Measurements from ENCODE around the gene PMM1. TPM values are rescaled to one million over a fixed set of nuclear protein-coding genes. Genes with fewer than 3 reads are reported as not detected.
"Not testable (repeated sequence)": the region's sequence is repeated elsewhere in the genome, so short reads cannot be mapped to it uniquely, and the experiment has no call there.

The PMM1 gene
- 13.9 TPM for total RNA-seq
- long read RNA-seq, transcript PMM1-201 (8 exons, 1,298 nt): major isoform, 22 of 28 reads
- long read RNA-seq, partial matches to known transcripts: 2 of 28 reads
- long read RNA-seq, other reads (novel, unspliced or antisense): 3 of 28 reads

DNA sequence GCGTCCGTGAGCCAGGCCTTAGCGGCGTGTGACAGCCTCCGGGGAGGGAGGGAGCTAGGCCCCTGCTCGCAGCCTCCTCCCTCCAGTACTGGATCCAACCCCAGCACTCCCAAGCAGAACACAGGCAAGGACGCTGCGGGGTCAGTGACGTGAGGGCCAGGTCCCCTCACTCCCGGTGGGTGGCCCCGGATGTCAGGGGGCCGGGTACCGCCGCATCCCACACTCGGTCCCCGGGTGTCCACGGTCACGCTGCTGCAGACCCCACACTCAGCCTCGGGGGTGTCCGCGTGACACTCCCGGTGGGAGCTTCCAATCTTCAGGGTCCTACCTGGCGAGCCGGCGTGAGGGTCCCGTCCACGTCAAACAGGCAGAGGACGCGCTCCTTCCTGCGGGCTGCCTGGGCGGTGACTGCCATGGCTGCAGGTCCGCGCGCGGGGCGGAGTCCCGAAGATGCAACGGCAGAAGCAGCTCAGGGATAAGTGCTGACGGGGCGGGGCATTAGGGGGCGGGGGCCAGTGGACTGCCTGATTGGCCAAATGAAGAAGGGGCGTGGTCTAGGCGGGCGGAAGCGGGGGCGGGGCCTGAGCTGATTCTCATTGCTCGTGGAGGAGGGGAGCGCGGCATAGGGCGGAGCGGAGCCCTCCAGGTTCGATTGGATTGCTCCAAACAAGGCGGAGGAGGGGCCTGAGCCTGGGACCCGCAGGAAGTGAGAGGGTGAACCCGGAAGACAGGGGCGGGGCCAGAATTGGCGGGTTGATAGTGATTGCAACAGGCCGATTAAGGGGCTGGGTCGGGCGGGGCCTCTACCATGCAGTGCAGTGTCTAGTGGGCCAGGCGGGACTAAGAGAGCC is at the start of gene PMM1:
Gene PMM1 (minus strand): TSS at position 450 of the 851 bp plus-strand sequence. CDS start 35 bp downstream, at position 415.
- peak; percentile 100 for DNase-seq
- intact Hi-C loops (cut with DNase I): no loop called here
- peak; percentile 98 for ATAC-seq (ENCODE audit: poor library complexity)

DNA sequence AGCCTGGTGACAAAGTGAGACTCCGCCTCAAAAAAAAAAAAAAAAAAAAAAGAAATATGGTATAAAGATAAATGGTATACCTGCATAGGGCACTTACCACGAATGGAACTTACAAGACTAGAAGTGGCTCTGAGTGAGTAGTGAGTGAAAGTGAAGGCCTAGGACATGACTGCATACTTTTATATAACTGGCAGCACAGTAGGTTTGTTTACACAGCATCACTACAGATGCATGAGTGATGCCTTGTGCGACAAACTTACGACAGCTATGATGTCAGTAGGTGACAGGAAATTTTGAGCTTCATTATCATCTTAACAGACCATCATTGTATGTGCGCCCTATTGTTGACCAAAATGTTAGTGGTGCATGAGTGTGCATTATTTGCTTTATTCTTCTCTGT is 49.1 kb upstream of the PMM1 start:
- intact Hi-C loops (cut with DNase I): no loop called here
- ATAC-seq (ENCODE audit: poor library complexity) (no peak), DNase-seq (no peak)

DNA sequence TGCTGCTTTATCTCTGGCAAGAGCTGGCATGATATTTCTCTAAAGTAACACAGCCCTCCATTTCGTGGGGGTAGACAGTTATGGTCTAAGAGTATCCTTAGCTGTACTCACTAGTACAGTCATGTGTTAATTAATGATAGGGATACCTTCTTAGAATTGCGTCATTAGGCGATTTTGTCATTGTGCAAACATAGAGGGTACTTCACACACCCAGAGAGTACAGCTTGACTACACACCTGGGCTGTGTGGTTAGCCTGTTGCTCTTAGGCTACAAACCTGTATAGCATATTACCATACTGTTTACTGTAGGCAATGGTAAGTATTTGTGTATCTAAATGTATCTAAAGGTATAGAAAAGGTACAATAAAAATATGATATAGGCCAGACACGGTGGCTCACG is 48.5 kb upstream of the PMM1 start:
- intact Hi-C loops (cut with DNase I): no loop called here
- no peak for ATAC-seq (ENCODE audit: poor library complexity)
- DNase-seq: no peak

DNA sequence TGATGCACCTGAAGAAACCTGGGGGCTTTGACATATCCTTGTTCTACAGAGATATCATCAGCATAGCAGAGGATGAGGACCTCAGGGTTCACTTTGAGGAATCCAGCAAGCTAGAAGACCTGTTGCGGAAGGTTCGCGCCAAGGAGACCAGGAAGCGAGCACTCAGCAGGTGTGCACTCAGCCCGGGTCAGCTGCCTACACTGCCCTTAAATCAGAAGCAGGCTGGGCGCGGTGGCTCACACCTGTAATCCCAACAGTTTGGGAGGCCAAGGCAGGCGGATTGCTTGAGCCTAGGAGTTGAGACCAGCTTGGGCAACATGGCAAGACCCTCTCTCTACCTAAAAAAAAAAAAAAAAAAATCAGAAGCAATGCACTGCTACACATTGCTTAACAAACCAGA is 48.0 kb upstream of the PMM1 start:
- intact Hi-C loops (cut with DNase I); DNase-seq; ATAC-seq (ENCODE audit: poor library complexity): not testable (repeated sequence)

DNA sequence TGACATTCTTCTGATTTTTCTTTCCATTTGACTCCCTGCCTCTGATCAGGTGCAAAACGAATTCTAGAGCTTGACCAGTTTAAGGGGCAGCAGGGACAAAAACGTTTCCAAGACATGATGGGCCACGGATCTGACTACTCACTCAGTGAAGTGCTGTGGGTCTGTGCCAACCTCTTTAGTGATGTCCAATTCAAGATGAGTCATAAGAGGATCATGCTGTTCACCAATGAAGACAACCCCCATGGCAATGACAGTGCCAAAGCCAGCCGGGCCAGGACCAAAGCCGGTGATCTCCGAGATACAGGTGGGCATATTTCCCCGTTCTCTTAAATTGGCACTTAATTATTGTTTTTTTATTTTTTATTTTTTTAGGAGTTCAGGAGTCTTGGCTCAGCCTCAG is 46.8 kb upstream of the PMM1 start:
- ATAC-seq (ENCODE audit: poor library complexity) (peak; percentile 79), DNase-seq (no peak)
- intact Hi-C loops (cut with DNase I): no loop called here

DNA sequence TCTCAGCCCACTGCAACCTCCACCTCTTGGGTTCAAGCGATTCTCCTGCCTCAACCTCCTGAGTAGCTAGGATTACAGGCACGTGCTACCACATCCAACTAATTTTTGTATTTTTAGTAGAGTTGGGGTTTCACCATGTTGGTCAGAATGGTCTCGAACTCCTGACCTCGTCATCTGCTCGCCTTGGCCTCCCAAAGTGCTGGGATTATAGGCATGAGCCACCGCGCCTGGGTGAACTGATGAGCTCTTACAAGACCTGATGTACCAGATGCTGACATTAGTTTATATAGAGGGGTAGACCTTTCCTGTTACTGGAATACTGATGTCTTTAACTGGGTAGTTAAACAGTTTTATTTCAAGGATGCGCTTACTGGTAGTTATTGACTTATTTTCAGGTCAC is 45.0 kb upstream of the PMM1 start:
- ATAC-seq (ENCODE audit: poor library complexity); intact Hi-C loops (cut with DNase I); DNase-seq: not testable (repeated sequence)

DNA sequence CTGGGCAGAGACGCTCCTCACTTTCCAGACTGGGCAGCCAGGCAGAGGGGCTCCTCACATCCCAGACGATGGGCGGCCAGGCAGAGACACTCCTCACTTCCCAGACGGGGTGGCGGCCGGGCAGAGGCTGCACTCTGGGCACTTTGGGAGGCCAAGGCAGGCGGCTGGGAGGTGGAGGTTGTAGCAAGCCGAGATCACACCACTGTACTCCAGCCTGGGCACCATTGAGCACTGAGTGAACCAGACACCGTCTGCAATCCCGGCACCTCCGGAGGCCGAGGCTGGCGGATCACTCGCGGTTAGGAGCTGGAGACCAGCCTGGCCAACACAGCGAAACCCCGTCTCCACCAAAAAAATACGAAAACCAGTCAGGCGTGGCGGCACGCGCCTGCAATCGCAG is 42.0 kb upstream of the PMM1 start:
- ATAC-seq (ENCODE audit: poor library complexity); intact Hi-C loops (cut with DNase I); DNase-seq: not testable (repeated sequence)

DNA sequence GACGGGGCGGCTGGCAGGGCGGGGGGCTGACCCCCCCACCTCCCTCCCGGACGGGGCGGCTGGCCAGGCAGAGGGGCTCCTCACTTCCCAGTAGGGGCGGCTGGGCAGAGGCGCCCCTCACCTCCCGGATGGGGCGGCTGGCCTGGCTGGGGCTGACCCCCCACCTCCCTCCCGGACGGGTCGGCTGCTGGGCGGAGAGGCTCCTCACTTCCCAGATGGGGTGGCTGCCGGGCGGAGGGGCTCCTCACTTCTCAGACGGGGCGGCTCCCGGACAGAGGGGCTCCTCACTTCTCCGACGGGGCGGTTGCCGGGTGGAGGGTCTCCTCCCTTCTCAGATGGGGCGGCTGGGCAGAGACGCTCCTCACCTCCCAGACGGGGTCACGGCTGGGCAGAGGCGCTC is 41.5 kb upstream of the PMM1 start:
- intact Hi-C loops (cut with DNase I); DNase-seq; ATAC-seq (ENCODE audit: poor library complexity): not testable (repeated sequence)

DNA sequence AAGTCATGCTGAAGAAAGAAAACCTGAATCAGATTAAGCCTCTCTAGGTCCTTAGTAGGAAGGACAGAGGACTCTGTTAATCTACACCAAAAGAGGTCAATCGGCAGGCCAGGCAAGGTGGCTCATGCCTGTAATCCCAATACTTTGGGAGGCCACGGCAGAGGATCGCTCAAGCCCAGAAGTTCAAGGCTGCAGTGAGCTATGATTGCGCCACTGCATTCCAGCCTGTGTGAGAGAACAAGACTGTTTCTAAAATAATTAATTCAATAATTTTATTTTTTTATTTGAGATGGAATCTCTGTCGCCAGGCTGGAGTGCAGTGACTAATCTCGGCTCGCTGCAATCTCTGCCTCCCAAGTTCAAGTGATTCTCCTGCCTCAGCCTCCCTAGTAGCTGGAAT is 35.9 kb upstream of the PMM1 start:
- intact Hi-C loops (cut with DNase I): no loop called here
- no peak for ATAC-seq (ENCODE audit: poor library complexity)
- no peak for DNase-seq

DNA sequence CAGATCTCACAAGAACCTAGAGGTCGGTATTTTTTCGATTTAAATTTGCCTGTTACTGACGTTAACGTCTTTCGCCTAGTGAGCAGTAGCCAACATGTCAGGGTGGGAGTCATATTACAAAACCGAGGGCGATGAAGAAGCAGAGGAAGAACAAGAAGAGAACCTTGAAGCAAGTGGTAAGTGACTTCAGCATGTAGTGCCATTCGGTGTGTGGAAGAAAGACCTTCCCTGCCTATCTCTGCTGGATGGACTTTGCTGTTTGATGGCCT is 32.2 kb upstream of the PMM1 start:
- ATAC-seq (ENCODE audit: poor library complexity) (no peak), DNase-seq (no peak)
- intact Hi-C loops (cut with DNase I): no loop called here

DNA sequence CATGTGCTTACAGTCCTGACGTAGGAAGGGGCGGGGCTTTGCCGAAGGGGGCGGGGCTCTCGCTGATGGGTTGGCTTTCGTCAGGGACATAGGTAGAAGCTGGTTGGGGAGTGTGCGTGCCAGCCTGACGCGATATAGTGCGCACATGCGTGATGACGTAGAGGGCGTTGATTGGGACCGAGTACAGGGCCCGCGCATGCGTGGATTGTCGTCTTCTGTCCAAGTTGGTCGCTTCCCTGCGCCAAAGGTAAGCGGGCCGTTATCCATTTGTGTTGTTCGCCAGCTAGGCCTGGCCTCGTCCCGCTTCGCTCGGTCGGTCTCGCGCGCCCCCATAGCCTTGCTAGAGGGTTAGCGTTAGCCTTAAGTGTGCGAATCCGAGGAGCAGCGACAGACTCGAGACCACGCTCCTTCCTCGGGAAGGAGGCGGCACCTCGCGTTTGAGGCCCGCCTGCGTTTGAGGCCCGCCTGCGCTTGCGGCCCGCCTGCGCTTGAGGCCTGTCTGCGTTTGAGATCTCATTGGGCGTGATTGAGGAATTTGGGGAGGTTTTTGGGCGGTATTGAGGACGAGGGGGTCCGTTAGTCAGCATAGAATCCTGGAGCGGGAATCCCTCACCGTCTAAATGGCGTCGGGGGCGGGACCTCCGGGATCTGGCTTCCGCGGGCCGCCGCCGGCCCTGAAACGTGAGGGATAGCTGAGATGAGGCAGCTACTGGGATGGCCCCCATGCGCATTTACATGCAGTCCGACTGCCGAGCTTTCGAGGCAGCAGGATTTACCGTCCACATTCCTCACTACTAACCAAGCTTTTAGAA is 31.7 kb upstream of the PMM1 start, which contains the start of gene XRCC6:
Gene XRCC6 (plus strand): TSS at position 197 of the 812 bp plus-strand sequence. CDS start 710 bp downstream, outside the sequence.
- DNase-seq (peak; percentile 100), ATAC-seq (ENCODE audit: poor library complexity) (peak; percentile 98)
- intact Hi-C loops (cut with DNase I): no loop called here

DNA sequence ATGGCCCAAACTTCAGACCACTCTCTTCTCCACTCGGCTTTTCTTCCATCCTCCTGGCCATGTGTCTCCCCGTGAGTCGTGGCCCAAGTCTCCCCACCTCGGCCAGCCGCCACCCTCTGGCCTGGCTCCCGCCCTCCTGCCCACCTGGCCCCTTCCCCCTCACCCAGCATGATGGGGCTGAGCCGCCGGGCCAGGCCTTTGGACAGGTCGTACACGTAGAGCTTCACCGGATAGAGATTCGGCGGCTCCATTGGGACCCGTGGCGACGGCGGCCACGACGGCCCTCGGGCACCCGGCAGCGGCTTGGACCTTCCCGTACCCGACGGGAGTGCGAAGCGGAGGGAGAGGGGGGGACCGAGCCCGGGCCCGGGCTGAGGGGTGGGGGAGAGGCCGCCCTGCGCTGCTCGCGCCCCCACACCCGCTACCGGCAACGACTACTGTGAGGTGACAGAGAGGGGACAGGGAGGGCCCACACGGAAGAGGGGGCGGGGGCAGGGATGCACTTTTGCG is 31.0 kb upstream of the PMM1 start, which contains the start of gene DESI1:
Gene DESI1 (minus strand): TSS at position 455 of the 510 bp plus-strand sequence. CDS start 204 bp downstream, at position 251.
- ATAC-seq (ENCODE audit: poor library complexity): peak; percentile 36
- no peak for DNase-seq
- intact Hi-C loops (cut with DNase I): no loop called here

DNA sequence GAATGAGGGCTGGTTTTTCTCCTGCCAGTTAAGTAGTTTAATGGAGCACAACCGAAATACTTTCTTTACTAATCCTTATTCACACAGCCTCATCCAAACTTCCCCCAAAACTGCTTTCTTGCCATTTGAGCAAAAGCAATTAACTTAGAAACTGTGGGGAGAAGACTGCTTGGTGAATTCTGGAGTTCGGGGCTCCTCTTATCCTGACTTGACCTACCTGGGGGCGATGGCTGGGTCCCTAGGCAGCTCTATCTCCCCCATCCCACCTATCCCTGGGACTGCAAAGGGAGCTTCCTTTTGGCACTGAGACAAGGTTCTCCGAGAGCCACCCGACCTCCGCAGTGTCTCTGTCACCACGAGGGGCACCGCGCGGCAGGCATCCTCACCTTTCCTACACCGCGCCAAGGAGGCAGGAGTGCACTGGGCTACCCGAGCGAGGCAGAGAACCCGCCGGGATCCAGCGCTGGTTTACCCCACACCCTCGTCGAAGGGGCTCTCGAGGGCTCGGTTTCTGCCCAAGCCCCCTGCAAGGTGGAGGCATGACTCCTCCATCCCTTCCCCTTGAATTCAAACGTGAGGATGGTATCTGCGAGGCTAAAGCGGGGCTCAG is 30.4 kb upstream of the PMM1 start:
- intact Hi-C loops (cut with DNase I): no loop called here
- peak; percentile 25 for ATAC-seq (ENCODE audit: poor library complexity)
- peak; percentile 52 for DNase-seq

DNA sequence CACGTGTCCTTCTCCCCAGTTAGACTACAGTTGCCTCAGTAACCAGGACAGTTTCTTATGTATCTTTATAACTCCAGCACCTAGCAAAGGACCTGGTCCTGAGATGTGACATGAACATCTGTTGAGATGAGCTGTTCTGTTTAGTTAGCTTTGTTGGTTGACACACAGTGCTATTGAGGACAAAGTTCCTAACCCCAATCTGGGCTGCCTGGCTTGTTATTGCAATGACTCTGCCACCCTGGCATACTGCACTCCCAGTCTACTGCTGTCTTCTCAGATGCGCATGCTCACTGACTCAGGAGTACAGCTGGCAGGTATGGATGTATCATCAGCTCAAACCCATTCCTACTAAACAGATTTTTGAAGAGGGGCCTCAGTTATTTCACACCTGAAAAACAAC is 23.8 kb upstream of the PMM1 start:
- intact Hi-C loops (cut with DNase I): no loop called here
- DNase-seq (no peak), ATAC-seq (ENCODE audit: poor library complexity) (no peak)

DNA sequence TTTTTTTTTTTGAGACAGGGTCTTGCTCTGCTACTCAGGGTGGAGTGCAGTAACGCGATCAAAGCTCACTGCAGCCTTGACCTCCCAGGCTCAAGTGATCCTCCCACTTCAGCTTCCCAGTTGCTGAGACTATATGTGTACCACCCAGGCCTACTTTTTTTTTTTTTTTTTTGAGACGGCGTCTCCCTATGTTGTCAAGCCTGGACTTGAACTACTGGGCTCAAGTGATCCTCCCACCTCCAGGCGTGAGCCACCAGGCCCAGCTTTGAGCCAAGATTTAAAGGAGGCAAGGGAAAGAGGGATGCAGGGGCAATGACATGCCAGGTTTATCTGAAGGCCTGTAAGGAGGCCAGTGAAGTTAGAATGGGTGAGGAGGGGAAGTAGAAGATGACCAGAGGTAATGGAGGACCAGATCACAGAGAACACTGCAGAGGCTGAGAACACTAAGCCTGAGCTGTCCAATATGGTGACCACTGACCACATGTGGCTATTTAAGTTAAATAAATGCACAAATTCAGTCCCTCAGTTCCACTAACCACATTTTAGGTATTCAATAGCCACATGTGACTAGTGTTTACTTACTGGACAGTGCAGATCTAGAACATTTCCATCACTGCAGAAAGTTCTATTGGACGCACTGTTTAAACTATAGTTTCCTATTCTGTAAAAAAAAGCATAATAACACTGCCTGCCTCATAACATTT is 23.1 kb upstream of the PMM1 start:
- ATAC-seq (ENCODE audit: poor library complexity): no peak
- no peak for DNase-seq
- intact Hi-C loops (cut with DNase I): no loop called here

DNA sequence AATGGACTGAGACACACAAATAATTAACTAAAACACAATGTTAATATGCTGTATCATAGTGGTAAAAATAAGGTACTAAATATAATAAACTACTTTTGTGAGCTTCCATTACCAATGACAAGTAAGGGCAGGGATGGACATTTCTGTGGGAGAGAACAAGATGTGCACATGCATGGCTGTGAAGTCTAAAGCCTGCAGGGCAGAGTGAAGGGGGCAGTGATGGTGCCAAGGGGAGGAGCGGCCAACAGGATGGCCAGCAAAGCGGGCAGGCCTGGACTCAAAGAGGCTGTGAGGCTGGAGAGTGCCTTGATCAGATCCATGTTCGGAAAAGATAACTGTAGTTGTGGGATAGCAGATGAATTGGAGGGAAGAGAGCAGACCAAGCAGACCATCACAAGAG is 18.7 kb upstream of the PMM1 start:
- ATAC-seq (ENCODE audit: poor library complexity) (peak; percentile 78), DNase-seq (no peak)
- intact Hi-C loops (cut with DNase I): no loop called here

DNA sequence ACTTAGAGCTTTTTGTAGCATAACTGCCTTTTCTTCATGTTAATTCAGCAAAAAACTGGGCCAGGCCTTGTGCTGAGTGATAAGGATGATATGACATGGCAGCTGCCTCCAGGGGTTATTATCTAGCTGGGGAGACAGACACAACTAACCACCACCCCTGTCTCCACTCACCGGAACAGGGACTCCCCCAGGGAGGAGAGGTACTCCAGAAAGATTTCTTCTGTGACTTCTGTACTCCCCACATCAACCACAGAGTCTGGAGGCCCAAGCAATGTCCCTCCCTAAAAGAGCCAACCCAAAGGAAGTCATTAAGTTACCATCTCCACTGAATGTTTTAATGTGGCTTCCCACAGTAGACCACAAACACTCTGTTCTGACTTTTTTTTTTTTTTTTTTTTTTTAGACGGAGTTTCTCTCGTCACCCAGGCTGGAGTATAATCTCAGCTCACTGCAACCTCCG is 14.3 kb upstream of the PMM1 start:
- intact Hi-C loops (cut with DNase I): no loop called here
- ATAC-seq (ENCODE audit: poor library complexity): no peak
- DNase-seq: peak; percentile 5

DNA sequence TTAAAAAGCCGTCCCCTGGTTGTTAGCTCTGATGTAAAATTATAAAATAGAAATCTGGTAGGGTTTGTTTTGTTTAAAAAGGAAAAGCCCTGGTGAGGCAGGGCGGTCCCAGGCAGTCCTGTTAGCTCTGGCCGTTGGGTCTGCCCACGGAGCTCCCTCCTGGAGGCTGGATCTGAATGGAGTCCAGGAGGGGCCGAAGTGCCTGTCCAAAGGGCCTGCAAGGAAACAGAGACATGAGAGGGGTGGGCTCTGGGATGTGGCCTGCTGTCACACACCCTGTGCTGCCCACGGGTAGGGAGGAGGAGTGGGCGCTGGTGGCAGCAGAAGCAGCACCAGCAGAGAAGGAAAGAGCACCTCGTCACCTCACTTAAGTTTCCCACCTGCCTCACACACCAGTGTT is 11.3 kb upstream of the PMM1 start:
- intact Hi-C loops (cut with DNase I): no loop called here
- no peak for DNase-seq
- ATAC-seq (ENCODE audit: poor library complexity): no peak

All from Right ventricle myocardium superior (tissue), 1 donor.